ENCODE data around the gene ZNF831.

Gene ZNF831

GRCh38 chr20:59176812-59177211 lies 13.2 kb downstream of the ZNF831 start:
- Histone ChIP-seq H3K9me3 (replicated peaks; ENCODE audit: insufficient read depth, low read length) (no peaks in the 10 kb centered on the region), H3K36me3 (replicated peaks; ENCODE audit: insufficient read depth, low read length) (no peaks in the 10 kb centered on the region), H3K27ac (ENCODE audit: low read length) (no peak overlapping the region), H2AFZ (ENCODE audit: low read length) (no peak overlapping the region), H3K9ac (ENCODE audit: low read length) (no peak overlapping the region), H3K9me2 (replicated peaks; ENCODE audit: insufficient read depth, low read length) (no peaks in the 10 kb centered on the region), H3K4me2 (ENCODE audit: low read depth, low read length) (no peak overlapping the region), H3K4me3 (ENCODE audit: low read length) (no peak overlapping the region), H4K20me1 (ENCODE audit: insufficient read depth, low read length) (no peaks in the 10 kb centered on the region), H3K79me2 (ENCODE audit: low read length) (no peaks in the 10 kb centered on the region), H3K27me3 (replicated peaks; ENCODE audit: insufficient read depth, low read length) (peaks cover 69% of the 10 kb centered on the region), H3F3A (ENCODE audit: insufficient read depth, low read length) (no peaks in the 10 kb centered on the region), H3K4me1 (ENCODE audit: low read length) (no peaks in the 10 kb centered on the region)
- DNase-seq: no peak
- TF ChIP-seq EZH2 (optimal IDR thresholded peaks at IDR 0.05; ENCODE audit: low read depth, low read length): no peak
- no peak for TF ChIP-seq EZH2phosphoT487 (IDR thresholded peaks at IDR 0.05; ENCODE audit: low read length)
- no peak for TF ChIP-seq CTCF (IDR thresholded peaks at IDR 0.05; ENCODE audit: low read length)

GRCh38 chr20:59177266-59178250 lies 13.9 kb downstream of the ZNF831 start:
- no peaks in the 10 kb centered on the region for H3K79me2 ChIP-seq (ENCODE audit: low read length)
- H3K9ac ChIP-seq (ENCODE audit: low read length): no peak overlapping the region
- no peaks in the 10 kb centered on the region for H3K4me1 ChIP-seq (ENCODE audit: low read length)
- no peak overlapping the region for H3K4me3 ChIP-seq (ENCODE audit: low read length)
- H2AFZ ChIP-seq (ENCODE audit: low read length): no peak overlapping the region
- H3F3A ChIP-seq (ENCODE audit: insufficient read depth, low read length): no peaks in the 10 kb centered on the region
- H3K27me3 ChIP-seq (replicated peaks; ENCODE audit: insufficient read depth, low read length): peaks cover 74% of the 10 kb centered on the region
- H4K20me1 ChIP-seq (ENCODE audit: insufficient read depth, low read length): peaks cover 2% of the 10 kb centered on the region; the same call in 1 of the 2 replicates
- no peak for DNase-seq
- H3K4me2 ChIP-seq (ENCODE audit: low read depth, low read length): no peak overlapping the region
- no peaks in the 10 kb centered on the region for H3K36me3 ChIP-seq (replicated peaks; ENCODE audit: insufficient read depth, low read length)
- H3K9me2 ChIP-seq (replicated peaks; ENCODE audit: insufficient read depth, low read length): no peaks in the 10 kb centered on the region
- no peak for TF ChIP-seq EZH2phosphoT487 (IDR thresholded peaks at IDR 0.05; ENCODE audit: low read length)
- no peak for TF ChIP-seq CTCF (IDR thresholded peaks at IDR 0.05; ENCODE audit: low read length)
- TF ChIP-seq EZH2 (optimal IDR thresholded peaks at IDR 0.05; ENCODE audit: low read depth, low read length): no peak
- no peak overlapping the region for H3K27ac ChIP-seq (ENCODE audit: low read length)
- no peaks in the 10 kb centered on the region for H3K9me3 ChIP-seq (replicated peaks; ENCODE audit: insufficient read depth, low read length)

- no peak for DNase-seq
- no peak overlapping the region for H3K27ac ChIP-seq (ENCODE audit: low read length)
- no peaks in the 10 kb centered on the region for H3K36me3 ChIP-seq (replicated peaks; ENCODE audit: insufficient read depth, low read length)
- no peak overlapping the region for H2AFZ ChIP-seq (ENCODE audit: low read length)
- H3K79me2 ChIP-seq (ENCODE audit: low read length): no peaks in the 10 kb centered on the region
- peaks cover 73% of the 10 kb centered on the region for H3K27me3 ChIP-seq (replicated peaks; ENCODE audit: insufficient read depth, low read length)
- H3K9me2 ChIP-seq (replicated peaks; ENCODE audit: insufficient read depth, low read length): no peaks in the 10 kb centered on the region
- H3K9ac ChIP-seq (ENCODE audit: low read length): no peak overlapping the region
- TF ChIP-seq EZH2 (optimal IDR thresholded peaks at IDR 0.05; ENCODE audit: low read depth, low read length): no peak
- no peak for TF ChIP-seq CTCF (IDR thresholded peaks at IDR 0.05; ENCODE audit: low read length)
- no peak for TF ChIP-seq EZH2phosphoT487 (IDR thresholded peaks at IDR 0.05; ENCODE audit: low read length)
- peaks cover 2% of the 10 kb centered on the region; the same call in 1 of the 2 replicates for H4K20me1 ChIP-seq (ENCODE audit: insufficient read depth, low read length)
- H3F3A ChIP-seq (ENCODE audit: insufficient read depth, low read length): no peaks in the 10 kb centered on the region
- no peaks in the 10 kb centered on the region for H3K4me1 ChIP-seq (ENCODE audit: low read length)
- H3K4me3 ChIP-seq (ENCODE audit: low read length): no peak overlapping the region
- no peaks in the 10 kb centered on the region for H3K9me3 ChIP-seq (replicated peaks; ENCODE audit: insufficient read depth, low read length)
- H3K4me2 ChIP-seq (ENCODE audit: low read depth, low read length): no peak overlapping the region
Measured at GRCh38 chr20:59178983-59179595, 15.5 kb downstream of the ZNF831 start.
